GM21447 (cell line): ENCODE measurements around the gene MYBBP1A.
"Not testable (repeated sequence)": the region's sequence is repeated elsewhere in the genome, so short reads cannot be mapped to it uniquely, and the experiment has no call there.

ENCODE experiments used
- ATAC-seq: cut with Tn5 transposase; IDR thresholded peaks from one replicate; pipeline ENCODE4 v1.9.1; 2021; ENCODE audit not compliant: unreplicated experiment

Gene MYBBP1A, protein sequence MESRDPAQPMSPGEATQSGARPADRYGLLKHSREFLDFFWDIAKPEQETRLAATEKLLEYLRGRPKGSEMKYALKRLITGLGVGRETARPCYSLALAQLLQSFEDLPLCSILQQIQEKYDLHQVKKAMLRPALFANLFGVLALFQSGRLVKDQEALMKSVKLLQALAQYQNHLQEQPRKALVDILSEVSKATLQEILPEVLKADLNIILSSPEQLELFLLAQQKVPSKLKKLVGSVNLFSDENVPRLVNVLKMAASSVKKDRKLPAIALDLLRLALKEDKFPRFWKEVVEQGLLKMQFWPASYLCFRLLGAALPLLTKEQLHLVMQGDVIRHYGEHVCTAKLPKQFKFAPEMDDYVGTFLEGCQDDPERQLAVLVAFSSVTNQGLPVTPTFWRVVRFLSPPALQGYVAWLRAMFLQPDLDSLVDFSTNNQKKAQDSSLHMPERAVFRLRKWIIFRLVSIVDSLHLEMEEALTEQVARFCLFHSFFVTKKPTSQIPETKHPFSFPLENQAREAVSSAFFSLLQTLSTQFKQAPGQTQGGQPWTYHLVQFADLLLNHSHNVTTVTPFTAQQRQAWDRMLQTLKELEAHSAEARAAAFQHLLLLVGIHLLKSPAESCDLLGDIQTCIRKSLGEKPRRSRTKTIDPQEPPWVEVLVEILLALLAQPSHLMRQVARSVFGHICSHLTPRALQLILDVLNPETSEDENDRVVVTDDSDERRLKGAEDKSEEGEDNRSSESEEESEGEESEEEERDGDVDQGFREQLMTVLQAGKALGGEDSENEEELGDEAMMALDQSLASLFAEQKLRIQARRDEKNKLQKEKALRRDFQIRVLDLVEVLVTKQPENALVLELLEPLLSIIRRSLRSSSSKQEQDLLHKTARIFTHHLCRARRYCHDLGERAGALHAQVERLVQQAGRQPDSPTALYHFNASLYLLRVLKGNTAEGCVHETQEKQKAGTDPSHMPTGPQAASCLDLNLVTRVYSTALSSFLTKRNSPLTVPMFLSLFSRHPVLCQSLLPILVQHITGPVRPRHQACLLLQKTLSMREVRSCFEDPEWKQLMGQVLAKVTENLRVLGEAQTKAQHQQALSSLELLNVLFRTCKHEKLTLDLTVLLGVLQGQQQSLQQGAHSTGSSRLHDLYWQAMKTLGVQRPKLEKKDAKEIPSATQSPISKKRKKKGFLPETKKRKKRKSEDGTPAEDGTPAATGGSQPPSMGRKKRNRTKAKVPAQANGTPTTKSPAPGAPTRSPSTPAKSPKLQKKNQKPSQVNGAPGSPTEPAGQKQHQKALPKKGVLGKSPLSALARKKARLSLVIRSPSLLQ (N-terminal part only)

DNA sequence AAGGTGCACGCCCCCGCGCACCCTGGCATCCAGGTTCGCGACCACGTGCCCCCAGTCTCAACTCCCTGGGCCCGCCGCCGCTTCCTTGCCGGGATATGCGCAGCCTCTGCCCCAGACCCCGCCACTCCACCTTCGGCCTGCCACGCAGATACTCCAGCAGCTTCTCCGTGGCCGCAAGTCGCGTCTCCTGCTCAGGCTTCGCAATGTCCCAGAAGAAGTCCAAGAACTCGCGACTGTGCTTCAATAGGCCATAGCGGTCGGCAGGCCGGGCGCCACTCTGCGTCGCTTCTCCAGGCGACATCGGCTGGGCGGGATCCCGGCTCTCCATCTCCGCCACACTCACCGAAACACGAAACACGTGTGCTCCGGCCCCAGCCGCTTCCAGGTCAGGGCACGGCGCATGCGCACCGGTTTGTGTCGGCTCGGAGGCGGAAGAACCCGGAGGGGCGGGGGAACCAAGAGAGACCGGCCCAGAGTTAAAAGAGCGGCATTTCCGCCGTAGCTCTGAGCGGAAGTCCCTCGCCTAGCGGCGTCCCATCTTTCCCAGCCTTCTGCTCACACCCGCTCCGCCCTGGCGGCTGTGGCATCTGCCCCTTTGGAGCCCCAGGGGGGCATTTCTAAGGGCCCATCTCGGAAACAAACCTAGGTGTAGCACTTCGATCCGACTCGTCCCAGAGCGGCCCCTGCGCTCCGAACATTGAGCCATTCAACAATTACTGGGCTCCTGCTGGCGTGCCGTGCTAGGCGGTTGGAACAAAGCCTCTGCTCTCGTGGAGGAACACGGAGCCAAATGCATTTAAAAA is at the start of gene MYBBP1A:
TSS of gene MYBBP1A (minus strand) at position 388 of the 803 bp plus-strand sequence. CDS start at position 328, 60 bp downstream.
- peak; percentile 84 for ATAC-seq

DNA sequence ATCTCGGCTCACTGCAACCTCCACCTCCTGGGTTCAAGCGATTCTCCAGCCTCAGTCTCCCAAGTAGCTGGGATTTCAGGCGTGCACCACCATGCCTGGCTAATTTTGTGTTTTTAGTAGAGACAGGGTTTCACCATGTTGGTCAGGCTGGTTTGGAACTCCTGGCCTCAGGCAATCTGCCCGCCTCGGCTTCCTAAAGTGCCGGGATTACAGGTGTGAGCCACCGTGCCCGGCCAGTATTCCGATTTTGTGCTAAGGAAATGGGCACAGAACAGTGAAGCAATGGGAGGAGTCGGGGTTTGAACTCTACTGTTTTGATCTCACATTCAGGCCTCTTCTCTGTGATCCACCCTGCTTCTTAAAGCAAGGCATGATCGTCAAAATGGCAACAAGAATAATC is 49.6 kb upstream of the MYBBP1A start:
- not testable (repeated sequence) for ATAC-seq

DNA sequence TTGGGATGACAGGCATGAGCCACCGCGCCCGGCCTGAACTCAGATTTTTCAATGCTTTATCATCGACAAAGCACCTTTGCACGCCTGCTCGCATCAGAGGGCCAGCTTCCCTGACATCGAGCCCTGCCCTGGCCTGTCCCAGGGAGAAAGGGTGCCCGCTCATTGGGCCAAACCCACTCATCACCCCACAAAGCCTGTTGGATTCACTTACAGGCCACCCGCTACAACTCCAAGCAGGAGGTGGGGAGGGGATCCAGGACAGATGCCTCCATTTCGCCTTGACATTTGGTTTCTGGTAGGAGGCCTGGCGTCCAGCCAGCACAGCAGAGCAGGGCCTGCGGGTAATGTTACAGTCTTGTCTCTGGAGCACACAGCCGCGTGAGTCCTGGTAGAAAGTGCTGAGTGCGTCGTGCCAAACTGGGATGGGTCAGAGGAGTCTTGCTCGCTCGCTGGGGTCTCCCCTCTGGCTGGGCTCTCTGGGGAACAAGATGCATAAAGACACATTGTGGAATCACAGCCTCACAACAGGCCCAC is 49.0 kb upstream of the MYBBP1A start:
- ATAC-seq = no peak

DNA sequence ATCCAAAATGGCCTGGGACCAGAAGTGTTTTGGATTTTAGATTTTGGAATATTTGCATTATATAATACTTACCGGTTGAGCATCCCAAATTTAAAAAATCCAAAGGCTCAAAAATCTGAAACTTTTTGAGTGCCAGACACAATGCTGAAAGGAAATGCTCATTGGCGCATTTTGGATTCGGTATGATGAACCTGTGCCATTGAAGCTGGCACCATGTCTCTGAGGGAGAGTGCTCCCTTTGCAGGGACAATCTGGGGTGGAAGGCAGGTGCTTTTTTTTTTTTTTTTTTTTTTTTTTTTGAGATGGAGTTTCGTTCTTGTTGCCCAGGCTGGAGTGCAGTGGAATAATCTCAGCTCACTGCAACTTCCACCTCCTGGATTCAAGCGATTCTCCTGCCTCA is 46.9 kb upstream of the MYBBP1A start:
- ATAC-seq = no peak

DNA sequence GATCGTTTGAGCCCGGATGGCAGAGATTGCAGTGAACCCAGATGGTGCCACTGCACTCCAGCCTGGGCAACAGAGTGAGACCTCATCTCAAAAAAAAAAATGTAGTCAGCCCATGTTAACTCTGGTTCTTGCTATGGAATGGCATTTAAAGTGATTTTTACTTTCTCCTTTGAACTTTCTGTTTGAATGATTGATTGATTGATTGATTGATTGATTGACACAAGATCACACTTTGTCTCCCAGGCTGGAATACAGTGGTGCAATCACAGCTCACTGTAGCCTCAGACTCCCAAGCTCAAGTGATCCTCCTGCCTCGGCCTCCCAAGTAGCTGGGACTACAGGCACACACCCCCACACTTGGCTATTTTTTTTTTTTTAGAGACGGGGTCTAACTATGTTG is 46.1 kb upstream of the MYBBP1A start:
- no peak for ATAC-seq

DNA sequence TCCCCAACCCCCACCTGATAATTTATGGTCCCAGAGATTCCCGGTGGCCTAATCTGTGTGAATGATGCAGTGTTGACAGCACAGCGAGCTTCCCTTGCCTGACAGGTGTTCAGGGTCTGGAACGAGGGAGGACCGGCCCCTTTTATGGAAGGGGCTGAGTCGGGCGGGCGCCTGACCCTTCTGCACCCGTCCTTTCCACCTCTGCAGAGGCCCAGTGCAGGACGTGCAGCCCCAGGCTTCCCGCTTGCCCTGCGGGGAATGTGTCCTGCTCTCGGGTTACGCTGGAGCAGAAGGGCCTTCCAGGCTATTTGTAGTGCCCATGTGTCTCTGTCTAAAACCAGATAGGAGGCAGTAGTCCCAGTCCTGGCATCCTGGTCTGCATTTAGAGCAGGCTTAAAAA is 45.4 kb upstream of the MYBBP1A start:
- no peak for ATAC-seq

DNA sequence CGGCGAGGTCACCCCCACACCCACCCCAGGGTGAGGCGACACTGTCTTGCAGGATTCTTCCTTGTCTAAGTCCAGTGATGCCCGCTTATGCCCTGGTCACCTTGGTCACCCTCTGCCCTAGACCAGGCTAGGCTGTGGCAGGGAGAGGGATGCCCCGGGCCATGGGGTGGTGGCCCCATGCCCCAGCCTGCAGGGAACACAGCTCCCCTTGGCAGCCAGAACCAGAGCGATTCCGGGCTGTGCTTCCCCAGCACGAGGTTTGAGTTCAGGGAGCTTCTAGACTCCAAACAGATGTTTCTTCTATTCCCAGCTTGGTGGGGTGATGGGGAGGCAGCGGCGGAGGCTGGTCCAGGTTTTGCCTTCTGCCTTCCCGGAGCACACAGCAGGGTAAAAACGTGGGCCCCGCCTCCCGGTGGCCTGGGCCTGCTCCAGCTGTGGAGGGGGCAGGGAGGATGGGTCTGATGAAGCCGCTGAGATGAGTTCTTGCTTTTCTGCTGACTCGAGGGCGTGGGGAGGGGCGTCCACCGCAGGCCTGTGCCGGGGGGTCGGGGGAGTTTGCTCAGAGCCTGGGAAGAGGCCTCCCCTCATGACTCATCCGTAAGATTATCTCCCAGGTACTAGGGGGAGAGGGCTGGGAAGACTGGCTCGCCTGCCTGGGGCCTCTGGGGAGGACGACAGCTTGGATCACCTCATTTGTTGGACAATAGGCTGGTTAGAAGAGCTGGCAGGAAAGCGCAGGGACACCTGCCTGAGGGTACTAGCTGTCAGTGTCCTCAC is 44.5 kb upstream of the MYBBP1A start:
- ATAC-seq = no peak

DNA sequence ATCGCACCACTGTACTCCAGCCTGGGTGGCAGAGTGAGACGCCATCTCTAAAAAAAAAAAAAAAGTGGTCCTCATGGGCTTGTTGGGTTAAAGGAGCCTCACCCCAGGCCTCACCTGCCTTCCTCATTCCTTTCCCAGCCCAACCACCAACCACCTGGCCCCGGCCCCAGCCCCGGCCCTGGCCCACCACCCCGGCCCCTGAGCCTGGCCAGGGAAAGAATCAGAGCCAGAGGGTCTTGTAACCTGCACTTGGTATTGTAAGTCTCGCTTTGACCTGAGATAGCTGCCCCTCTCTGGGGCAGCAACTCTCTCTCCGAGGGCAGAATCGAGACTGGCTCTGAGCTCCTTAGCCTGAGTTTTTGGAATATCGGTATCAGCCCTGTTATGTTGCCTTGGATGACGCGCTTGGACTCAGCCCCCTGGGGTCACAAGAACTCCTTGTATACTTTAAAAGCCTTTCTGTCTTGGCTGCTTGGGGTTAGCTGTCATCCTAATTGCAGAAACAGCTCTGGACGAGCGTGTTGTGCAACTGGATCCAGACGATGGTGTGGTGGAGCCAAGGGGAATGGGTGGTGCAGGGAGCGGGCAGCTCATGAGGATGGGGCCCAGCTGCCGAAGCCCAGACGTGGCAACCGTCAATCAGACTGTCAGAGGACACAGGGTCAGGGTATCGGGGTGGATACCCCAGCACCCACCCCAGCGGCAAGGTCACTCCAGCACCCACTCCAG is 43.8 kb upstream of the MYBBP1A start:
- no peak for ATAC-seq

DNA sequence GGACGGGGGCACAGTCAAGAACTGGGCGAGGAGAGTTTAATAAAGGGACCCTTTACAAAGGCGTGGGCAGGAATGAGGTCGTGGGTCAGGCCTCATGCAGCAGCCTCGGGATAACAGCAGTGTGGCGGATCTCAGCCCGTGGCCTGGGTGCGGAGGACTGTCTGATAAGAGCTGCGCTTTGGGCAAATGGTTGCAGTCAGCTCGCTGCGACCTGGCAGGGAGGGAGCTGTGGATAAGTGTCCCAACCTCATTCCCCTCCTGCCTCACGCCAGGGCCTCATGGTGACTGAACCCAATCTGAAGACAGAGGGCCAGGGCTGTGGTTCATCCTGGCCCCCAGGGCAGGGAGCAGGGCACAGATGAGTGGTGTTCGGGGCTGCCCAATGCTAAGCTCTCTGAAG is 42.8 kb upstream of the MYBBP1A start:
- no peak for ATAC-seq

DNA sequence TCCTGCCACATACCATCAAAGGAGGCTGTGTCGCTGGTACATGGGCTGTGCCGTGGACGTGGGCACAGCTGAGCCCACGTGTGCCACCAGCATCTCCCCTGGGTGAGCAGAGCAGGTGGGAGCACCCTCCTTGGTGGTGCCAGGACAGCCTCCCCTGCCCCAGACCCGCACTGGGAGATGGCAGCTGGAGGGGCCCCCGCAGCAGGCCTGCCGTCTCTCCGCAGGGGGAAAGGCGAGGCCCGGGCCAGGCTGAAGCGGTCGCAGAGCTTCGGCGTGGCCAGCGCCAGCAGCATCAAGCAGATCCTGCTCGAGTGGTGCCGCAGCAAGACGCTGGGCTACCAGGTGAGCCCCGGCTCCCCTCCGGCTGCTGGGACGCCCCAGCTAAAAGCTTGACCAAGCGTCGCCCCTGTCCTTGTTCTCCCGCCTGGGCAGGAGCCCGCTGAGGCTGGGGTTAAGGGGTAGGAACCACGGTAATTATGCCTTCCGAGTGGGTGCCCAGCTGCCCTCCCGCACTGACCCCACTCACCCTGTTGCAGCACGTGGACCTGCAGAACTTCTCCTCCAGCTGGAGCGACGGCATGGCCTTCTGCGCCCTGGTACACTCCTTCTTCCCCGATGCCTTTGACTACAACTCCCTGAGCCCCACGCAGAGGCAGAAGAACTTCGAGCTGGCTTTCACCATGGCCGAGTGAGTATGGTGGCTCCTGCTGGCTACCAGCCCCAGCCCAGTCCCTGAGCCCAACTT is 41.6 kb upstream of the MYBBP1A start:
- no peak for ATAC-seq

DNA sequence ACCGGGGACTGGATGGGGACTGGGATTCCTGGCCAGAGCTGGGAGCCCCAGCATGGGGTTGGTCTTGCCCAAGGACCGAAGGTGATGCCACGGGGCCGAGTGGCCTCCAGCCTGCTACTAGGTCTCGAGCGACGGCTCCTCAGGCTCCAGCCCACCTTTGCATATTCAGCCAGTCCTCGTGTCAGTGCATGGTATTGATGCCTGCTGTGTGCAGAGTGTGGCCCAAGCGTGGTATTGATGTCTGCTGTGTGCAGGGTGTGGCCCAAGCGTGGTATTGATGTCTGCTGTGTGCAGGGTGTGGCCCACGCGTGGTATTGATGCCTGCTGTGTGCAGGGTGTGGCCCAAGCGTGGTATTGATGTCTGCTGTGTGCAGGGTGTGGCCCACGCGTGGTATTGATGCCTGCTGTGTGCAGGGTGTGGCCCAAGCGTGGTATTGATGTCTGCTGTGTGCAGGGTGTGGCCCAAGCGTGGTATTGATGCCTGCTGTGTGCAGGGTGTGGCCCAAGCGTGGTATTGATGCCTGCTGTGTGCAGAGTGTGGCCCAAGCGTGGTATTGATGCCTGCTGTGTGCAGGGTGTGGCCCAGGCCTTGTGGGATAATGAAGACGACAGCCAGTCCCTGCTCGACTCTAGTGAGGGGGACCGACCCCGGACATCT is 40.6 kb upstream of the MYBBP1A start:
- not testable (repeated sequence) for ATAC-seq

DNA sequence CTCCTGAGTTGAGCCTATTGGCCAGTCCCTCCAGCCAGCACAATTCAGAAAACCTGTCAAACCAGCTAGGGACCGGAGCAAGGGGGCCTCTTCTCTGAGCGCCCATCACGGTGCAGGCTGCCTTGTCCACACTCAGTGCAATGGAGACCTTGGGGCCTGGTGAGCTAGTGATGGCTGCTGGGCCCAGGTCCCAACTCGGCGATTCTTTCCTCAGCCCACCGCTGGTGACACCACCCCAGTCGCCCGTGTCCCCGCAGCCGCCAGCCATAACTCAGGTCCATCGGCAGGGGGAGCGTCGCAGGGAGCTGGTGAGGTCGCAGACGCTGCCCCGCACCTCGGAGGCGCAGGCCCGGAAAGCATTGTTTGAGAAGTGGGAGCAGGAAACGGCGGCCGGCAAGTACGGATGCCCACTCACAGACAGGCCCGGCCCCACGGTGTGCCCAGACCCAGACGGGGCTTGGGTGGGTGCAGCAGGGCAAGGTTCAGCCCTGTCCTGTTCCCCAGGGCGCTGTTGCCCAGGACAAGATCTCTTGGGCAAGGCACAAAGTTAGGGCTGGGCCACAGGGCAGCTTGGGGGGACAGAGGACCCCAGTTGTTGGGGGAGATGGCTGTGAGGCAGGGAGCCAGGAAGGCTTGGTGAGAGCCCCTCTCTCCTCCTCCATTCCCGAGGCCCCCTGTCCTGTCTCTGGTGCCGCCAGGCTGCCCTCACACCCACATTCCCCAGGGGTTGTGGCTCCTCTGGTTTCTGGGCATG is 39.9 kb upstream of the MYBBP1A start:
- no peak for ATAC-seq

DNA sequence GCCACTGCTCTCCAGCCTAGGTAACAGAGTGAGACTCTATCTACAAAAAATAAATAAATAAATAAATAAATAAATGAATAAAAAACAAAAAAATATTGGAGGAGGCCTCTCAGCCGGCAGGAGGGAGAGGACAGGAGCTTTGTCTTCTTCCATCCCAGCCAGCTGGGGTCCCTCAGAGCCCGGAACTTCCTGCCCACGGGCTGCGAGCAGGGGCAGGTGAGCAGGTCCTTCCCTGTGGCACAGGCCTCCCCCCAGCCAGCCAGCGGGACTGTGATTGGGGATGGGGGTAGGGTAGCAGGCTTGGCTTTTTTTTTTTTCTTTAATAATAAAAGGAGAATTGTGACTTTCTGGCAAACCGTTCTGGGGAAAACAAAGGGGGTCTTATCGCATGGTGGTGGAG is 39.2 kb upstream of the MYBBP1A start:
- ATAC-seq = no peak

DNA sequence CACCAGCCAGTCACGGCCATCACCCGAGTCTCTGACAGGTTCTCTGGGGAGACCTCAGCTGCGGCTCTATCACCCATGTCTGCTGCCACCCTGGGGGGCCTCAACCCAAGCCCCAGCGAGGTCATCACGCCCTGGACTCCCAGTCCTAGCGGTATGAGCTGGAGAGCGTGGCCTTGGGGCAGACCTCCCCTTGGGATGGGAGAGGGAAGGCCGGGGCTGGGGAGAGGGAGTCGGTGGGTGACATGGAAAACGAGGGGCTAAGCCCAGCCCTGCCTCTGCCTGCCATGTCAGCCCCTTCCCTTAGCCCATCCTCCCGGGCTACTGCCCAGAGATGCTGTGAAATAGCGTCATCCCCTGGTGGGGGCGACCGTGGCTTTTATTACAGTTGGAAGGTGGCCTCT is 37.8 kb upstream of the MYBBP1A start:
- no peak for ATAC-seq

DNA sequence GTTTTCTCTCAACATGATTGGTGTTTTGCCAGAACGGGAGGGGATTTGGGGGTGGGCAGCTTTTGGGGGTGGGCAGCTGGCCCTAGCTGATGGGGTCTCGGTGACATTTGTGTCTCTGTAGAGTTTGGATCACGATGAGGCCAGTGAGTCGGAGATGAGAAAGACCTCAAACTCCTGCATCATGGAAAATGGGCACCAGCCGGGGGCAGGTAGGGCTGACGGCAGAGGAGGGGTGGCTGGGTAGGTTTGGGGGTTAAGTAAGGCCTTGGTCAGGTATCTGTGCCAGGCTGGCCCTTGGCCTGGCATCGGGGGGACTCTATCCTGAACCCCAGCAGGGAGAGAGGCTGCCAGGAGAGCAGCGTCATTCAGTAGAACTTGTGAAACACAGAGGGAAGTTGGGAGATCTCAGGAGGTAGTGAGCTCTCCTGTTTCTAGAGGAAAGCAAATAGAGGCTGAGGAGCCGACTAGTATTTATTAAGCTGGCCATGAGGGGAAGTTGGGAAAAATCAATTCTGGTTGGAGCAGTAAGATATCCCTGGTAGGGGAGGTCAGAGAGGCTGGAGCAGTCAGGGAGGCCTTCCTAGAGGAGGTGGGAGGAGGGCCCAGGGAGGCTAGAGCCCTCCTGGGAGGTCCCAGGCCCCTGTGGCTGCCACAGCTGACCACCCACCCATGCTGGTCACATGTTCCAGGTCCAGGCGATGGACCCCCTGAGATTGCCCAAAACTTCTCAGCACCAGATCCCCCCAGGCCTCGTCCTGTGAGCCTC is 37.2 kb upstream of the MYBBP1A start:
- ATAC-seq = no peak

DNA sequence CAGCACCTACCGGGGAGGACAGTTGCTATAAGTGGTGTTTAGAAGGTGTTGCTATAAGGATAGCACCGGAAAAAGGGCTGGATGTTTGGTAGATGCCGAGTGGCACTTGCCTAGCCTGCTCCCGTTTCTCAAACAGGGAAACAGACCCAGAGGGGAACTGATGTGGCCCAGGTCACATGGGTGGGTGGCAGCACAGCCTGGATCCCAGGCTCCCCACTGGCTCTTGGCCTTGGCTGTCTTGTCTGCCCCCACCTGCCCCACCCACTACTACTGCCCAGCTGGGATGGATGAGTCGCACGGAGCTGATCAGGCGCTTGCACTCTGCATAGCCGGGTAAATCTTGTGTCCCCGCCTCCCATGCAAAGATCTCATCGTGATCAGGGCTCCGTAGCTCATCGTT is 36.3 kb upstream of the MYBBP1A start:
- ATAC-seq = no peak
